ENCODE measurements around the gene LARGE1.

Gene LARGE1

DNA sequence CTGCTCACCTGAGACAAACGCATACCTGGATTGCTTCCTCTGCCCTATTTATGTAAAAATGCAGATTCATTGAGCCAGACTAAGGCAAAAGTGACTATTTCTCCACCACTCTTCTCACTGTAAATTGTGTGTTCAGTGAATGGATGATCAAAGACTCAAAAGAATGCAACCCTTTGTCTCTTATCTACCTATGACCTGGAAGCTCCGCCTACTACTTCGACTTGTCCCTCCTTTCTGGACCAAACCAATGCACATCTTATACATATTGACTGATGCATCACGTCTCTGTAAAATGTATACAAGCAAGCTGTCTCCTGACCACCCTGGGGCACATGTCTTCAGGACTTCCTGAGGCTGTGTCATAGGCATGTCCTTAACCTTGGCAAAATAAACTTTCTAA is 444.1 kb downstream of the LARGE1 start:
- Histone ChIP-seq H3K27ac (ENCODE audit: low read depth, low read length, poor library complexity, severe bottlenecking) (no peak overlapping the region), H3K4me2 (ENCODE audit: low read length) (no peak overlapping the region), H4K20me1 (ENCODE audit: insufficient read depth, low read length) (no peaks in the 10 kb centered on the region), H3K4me3 (ENCODE audit: low read depth, low read length, poor library complexity, severe bottlenecking) (no peak overlapping the region), H3K9ac (ENCODE audit: low read length) (no peak overlapping the region), H3K36me3 (ENCODE audit: insufficient read depth, low read length) (no peaks in the 10 kb centered on the region), H2AFZ (ENCODE audit: low read length) (no peak overlapping the region), H3K4me1 (ENCODE audit: insufficient read depth, low read length, severe bottlenecking) (peaks cover 23% of the 10 kb centered on the region), H3K27me3 (ENCODE audit: insufficient read depth, low read length) (no peaks in the 10 kb centered on the region), H3F3A (ENCODE audit: insufficient read depth, low read length) (no peaks in the 10 kb centered on the region), H3K9me2 (ENCODE audit: low read depth, low read length) (no peaks in the 10 kb centered on the region), H3K79me2 (ENCODE audit: insufficient read depth, low read length) (no peaks in the 10 kb centered on the region), H3K9me3 (ENCODE audit: low read length) (no peaks in the 10 kb centered on the region)
- TF ChIP-seq EZH2 (IDR thresholded peaks at IDR 0.05; ENCODE audit: borderline replicate concordance, low read length) (no peak), CTCF (IDR thresholded peaks at IDR 0.05; ENCODE audit: low read length) (no peak)

GRCh38 chr22:33474587-33474986 is 445.7 kb downstream of the LARGE1 start:
- Histone ChIP-seq H3K9ac (ENCODE audit: low read length) (no peak overlapping the region), H3K27me3 (ENCODE audit: insufficient read depth, low read length) (no peaks in the 10 kb centered on the region), H3K9me2 (ENCODE audit: low read depth, low read length) (no peaks in the 10 kb centered on the region), H3K79me2 (ENCODE audit: insufficient read depth, low read length) (no peaks in the 10 kb centered on the region), H3F3A (ENCODE audit: insufficient read depth, low read length) (no peaks in the 10 kb centered on the region), H4K20me1 (ENCODE audit: insufficient read depth, low read length) (no peaks in the 10 kb centered on the region), H3K4me1 (ENCODE audit: insufficient read depth, low read length, severe bottlenecking) (peaks cover 30% of the 10 kb centered on the region), H3K27ac (ENCODE audit: low read depth, low read length, poor library complexity, severe bottlenecking) (peak overlapping the region; percentile 56), H3K4me2 (ENCODE audit: low read length) (no peak overlapping the region), H3K4me3 (ENCODE audit: low read depth, low read length, poor library complexity, severe bottlenecking) (no peak overlapping the region), H2AFZ (ENCODE audit: low read length) (no peak overlapping the region), H3K36me3 (ENCODE audit: insufficient read depth, low read length) (no peaks in the 10 kb centered on the region), H3K9me3 (ENCODE audit: low read length) (no peaks in the 10 kb centered on the region)
- TF ChIP-seq CTCF (IDR thresholded peaks at IDR 0.05; ENCODE audit: low read length) (no peak), EZH2 (IDR thresholded peaks at IDR 0.05; ENCODE audit: borderline replicate concordance, low read length) (no peak)

- H3K27ac ChIP-seq (ENCODE audit: low read depth, low read length, poor library complexity, severe bottlenecking): peak overlapping the region; percentile 25
- H3K9me3 ChIP-seq (ENCODE audit: low read length): no peaks in the 10 kb centered on the region
- no peak for TF ChIP-seq CTCF (IDR thresholded peaks at IDR 0.05; ENCODE audit: low read length)
- no peak for TF ChIP-seq EZH2 (IDR thresholded peaks at IDR 0.05; ENCODE audit: borderline replicate concordance, low read length)
- H3K4me3 ChIP-seq (ENCODE audit: low read depth, low read length, poor library complexity, severe bottlenecking): no peak overlapping the region
- no peaks in the 10 kb centered on the region for H3F3A ChIP-seq (ENCODE audit: insufficient read depth, low read length)
- H3K9ac ChIP-seq (ENCODE audit: low read length): no peak overlapping the region
- H3K9me2 ChIP-seq (ENCODE audit: low read depth, low read length): no peaks in the 10 kb centered on the region
- no peaks in the 10 kb centered on the region for H4K20me1 ChIP-seq (ENCODE audit: insufficient read depth, low read length)
- H3K4me2 ChIP-seq (ENCODE audit: low read length): no peak overlapping the region
- no peaks in the 10 kb centered on the region for H3K36me3 ChIP-seq (ENCODE audit: insufficient read depth, low read length)
- no peaks in the 10 kb centered on the region for H3K79me2 ChIP-seq (ENCODE audit: insufficient read depth, low read length)
- no peaks in the 10 kb centered on the region for H3K27me3 ChIP-seq (ENCODE audit: insufficient read depth, low read length)
- H3K4me1 ChIP-seq (ENCODE audit: insufficient read depth, low read length, severe bottlenecking): peaks cover 30% of the 10 kb centered on the region
- H2AFZ ChIP-seq (ENCODE audit: low read length): no peak overlapping the region
Measured at GRCh38 chr22:33472462-33473344, 447.6 kb downstream of the LARGE1 start.
